Left lung (tissue), 10 donors: ENCODE measurements around the gene ALG14. TPM values are rescaled to one million over a fixed set of nuclear protein-coding genes. Genes with fewer than 3 reads are reported as not detected.

ENCODE experiments used
- ATAC-seq: fragments of 200-7000 bp; cut with Tn5 transposase; one replicate; pipeline ENCODE4 v1.9.1; 2020; ENCODE audit warnings: moderate library complexity
- DNase-seq, 4 donors: peaks; one replicate each; pipeline ENCODE4 v3.0.0-alpha.2; 2013 to 2020
- H3K27ac ChIP-seq, 2 donors: fragments of 200-600 bp; sonication (generic) in 1 of 2; one replicate each; pipeline versions ENCODE4 v1.5.0 to v1.8.0; 2020 to 2021
- H3K27me3 ChIP-seq, 2 donors: fragments of 200-600 bp; sonication (generic) in 1 of 2; one replicate each; pipeline versions ENCODE4 v1.5.0 to v1.8.0; 2020 to 2021
- H3K36me3 ChIP-seq, 2 donors: fragments of 200-600 bp; sonication (generic) in 1 of 2; one replicate each; pipeline versions ENCODE4 v1.5.0 to v1.8.0; 2020 to 2021
- H3K4me1 ChIP-seq, 2 donors: fragments of 200-600 bp; one replicate each; pipeline ENCODE4 v1.8.0; 2021
- H3K4me3 ChIP-seq, 2 donors: fragments of 200-600 bp; sonication (generic) in 1 of 2; one replicate each; pipeline versions ENCODE4 v1.5.0 to v1.8.0; 2020 to 2021; ENCODE audit warnings: mild to moderate bottlenecking in 1 of 2
- H3K9me3 ChIP-seq, 2 donors: fragments of 200-600 bp; sonication (generic) in 1 of 2; one replicate each; pipeline versions ENCODE4 v1.5.0 to v1.8.0; 2020 to 2021
- intact Hi-C, 2 donors: fragments of 100-400 bp; cut with DNase I; formaldehyde crosslinking; loops; one replicate each; pipeline versions ENCODE4 v1.11.2 to v1.14.2; 2022
- polyA plus RNA-seq, 6 donors: library from polyadenylated mRNA; unstranded; fragments of 120-200 nt; gene quantifications; one replicate each; pipeline ENCODE4 v1.2.1, GENCODE V29; 2013; ENCODE audit not compliant: insufficient read length in 6 of 6
- total RNA-seq, 2 donors: library from RNA; stranded (reverse); fragmentation: NEBNext Ultra II Directional; extraction: Animal tissue kit (Norgen Biotek cat#: 25700); gene quantifications; one replicate each; pipeline ENCODE4 v1.2.1, GENCODE V29; 2021
- TF ChIP-seq, protein P1 (sequence below), 2 donors: fragments of 200-600 bp; sonication (generic) in 1 of 2; IDR thresholded peaks; one replicate each; pipeline versions ENCODE4 v1.5.0 to v1.8.0; 2021; ENCODE audit warnings: antibody characterized with exemption in 2 of 2
- donor health status: DM: no; HTN: yes; CAD: no.
- donor health status: DM: no; HTN: no; CAD: no.

Gene ALG14
- total and polyA plus RNA-seq, 8 donors: 5.1 to 13.4 (median 10.1) TPM

DNA sequence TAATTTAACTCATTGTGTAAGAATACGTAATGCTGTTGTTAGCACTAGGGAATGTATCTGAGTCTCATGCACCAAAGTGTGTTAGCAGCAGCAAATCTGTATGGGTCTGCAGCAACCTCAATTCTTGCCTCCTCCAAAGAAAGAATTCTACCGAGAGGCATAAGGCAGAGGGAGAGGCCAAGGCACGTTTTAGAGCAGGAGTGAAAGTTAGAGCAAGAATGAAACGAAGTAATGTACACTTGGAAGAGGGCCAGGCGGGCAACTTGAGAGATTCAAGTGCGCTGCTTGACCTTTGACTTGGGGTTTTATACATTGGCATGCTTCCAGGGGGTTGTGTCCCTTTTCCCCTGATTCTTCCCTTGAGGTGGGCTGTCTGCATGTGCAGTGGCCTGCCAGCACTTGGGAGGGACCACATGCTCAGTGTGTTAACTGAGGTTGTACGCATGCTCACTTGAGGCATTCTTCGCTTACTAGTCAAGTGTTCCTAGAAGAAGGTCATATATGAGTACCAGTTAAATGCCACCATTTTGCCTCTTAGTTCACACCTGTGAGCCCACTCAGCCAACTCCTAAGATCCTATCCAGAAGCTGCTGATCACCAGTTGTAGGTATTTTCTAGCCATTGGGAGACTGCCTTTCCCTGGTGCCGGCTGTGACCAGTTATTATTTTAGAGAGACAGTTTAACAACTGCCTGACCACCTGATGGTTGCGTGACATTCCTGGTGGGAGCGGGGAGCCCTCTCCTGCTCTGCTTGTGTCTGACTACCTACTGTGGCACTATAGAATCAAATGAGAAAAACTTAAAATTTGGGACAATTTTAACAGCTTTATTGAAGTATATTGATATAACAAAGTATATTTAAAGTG lies 143.2 kb downstream of the ALG14 start:
- Histone ChIP-seq H3K27me3 (peaks cover 0 to 50% of the 10 kb centered on the region in 2 donors), H3K27ac (peak overlapping the region; percentile 96 to 99), H3K36me3 (peaks cover 0 to 5% of the 10 kb centered on the region in 2 donors), H3K4me3 (peak overlapping the region in 1 of 2 donors; percentile 70), H3K9me3 (no peaks in the 10 kb centered on the region), H3K4me1 (peaks cover 6 to 14% of the 10 kb centered on the region in 2 donors)
- TF ChIP-seq, protein P1, sequence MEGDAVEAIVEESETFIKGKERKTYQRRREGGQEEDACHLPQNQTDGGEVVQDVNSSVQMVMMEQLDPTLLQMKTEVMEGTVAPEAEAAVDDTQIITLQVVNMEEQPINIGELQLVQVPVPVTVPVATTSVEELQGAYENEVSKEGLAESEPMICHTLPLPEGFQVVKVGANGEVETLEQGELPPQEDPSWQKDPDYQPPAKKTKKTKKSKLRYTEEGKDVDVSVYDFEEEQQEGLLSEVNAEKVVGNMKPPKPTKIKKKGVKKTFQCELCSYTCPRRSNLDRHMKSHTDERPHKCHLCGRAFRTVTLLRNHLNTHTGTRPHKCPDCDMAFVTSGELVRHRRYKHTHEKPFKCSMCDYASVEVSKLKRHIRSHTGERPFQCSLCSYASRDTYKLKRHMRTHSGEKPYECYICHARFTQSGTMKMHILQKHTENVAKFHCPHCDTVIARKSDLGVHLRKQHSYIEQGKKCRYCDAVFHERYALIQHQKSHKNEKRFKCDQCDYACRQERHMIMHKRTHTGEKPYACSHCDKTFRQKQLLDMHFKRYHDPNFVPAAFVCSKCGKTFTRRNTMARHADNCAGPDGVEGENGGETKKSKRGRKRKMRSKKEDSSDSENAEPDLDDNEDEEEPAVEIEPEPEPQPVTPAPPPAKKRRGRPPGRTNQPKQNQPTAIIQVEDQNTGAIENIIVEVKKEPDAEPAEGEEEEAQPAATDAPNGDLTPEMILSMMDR (IDR thresholded peaks at IDR 0.05): no peak
- intact Hi-C loops: loop anchor here in 1 of 2 donors (5.0 kb wide), 1 partner anchor 72 kb away; no protein-coding TSS in a partner anchor
- DNase-seq: no peak
- ATAC-seq: no peak

DNA sequence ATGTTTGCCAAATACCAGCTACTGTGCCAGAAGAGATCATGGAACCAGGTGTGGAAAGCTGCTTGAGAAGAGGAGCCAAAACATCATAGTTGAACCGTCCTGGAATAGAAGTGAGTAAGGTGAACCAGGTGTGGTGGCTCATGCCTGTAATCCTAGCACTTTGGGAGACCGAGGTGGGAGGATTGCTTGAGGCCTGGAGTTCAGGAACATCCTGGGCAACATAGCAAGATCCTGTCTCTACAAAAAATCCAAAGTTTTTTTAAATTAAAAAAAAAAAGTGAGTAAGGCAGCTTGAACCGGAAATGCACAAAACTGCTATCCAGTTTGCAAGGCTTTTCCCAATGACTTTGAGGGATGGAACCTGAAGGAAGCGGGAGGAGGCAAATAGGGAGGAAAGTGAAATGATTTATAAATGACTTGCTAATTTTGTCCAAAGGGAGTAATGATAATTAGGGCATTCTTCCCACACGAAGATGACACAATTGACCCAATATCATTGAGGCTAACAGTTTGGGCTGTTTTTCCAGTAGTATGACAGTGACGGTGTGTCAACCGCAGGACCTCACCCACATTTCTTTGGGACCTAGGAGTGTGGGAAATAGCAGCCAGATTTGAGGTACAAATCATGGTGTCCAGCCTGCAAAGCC lies 144.3 kb downstream of the ALG14 start:
- peaks cover 17 to 25% of the 10 kb centered on the region in 2 donors for H3K4me1 ChIP-seq
- H3K4me3 ChIP-seq: peak overlapping the region in 1 of 2 donors; percentile 70
- H3K9me3 ChIP-seq: no peaks in the 10 kb centered on the region
- TF ChIP-seq, protein P1 (IDR thresholded peaks at IDR 0.05): no peak
- peaks cover 0 to 2% of the 10 kb centered on the region in 2 donors for H3K36me3 ChIP-seq
- peaks cover 0 to 60% of the 10 kb centered on the region in 2 donors for H3K27me3 ChIP-seq
- DNase-seq (no peak), ATAC-seq (no peak)
- intact Hi-C loops: loop anchor here in 1 of 2 donors (5.0 kb wide), 1 partner anchor 71 kb away; no protein-coding TSS in a partner anchor
- peak overlapping the region; percentile 96 to 99 for H3K27ac ChIP-seq

DNA sequence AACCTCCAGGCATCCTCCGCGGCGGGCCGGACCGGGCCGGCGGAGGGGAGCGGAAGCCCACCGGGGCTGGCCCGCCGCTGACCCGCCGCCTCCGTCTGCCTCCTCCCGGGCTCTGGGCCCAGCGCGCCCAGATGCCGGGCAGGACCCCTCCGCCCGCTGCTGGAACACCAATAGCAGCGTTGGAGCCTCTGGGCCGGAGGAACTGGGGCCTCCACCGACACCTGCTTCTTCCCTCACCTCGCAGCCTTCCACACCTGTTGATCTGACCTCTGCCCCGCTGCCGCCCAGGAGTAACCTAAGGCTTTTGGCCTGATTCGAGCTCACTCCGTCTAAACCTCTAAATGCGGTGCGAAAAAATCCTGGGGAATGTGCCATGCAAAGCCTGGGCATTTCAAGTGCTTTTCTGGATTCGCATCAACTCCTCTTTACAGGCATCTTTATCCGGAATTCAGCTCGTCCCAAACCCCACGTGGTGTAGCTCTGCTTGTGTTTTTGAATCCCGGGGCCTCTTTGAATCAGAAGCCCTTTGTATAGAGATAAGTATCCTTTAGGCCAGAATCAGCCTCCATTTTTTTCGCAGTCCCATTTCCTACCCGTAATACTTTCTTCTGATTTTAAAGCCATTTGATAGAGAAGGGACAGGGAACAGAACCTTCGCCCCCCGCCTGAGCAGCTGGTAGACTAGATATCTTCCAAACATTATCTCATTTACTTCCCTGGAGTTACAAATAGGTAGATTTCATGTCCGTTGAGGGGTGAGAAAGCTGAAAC lies 145.2 kb downstream of the ALG14 start:
- Histone ChIP-seq H3K4me1 (peaks cover 26 to 31% of the 10 kb centered on the region in 2 donors), H3K36me3 (no peaks in the 10 kb centered on the region), H3K27ac (peak overlapping the region; percentile 96 to 99), H3K4me3 (peak overlapping the region; percentile 49 to 70), H3K27me3 (peaks cover 0 to 60% of the 10 kb centered on the region in 2 donors), H3K9me3 (no peaks in the 10 kb centered on the region)
- TF ChIP-seq, protein P1 (IDR thresholded peaks at IDR 0.05): no peak
- intact Hi-C loops: loop anchor here in 1 of 2 donors (5.0 kb wide), 1 partner anchor 70 kb away; no protein-coding TSS in a partner anchor
- DNase-seq: peak in 2 of 4 donors; percentile 43 to 44
- ATAC-seq: no peak

DNA sequence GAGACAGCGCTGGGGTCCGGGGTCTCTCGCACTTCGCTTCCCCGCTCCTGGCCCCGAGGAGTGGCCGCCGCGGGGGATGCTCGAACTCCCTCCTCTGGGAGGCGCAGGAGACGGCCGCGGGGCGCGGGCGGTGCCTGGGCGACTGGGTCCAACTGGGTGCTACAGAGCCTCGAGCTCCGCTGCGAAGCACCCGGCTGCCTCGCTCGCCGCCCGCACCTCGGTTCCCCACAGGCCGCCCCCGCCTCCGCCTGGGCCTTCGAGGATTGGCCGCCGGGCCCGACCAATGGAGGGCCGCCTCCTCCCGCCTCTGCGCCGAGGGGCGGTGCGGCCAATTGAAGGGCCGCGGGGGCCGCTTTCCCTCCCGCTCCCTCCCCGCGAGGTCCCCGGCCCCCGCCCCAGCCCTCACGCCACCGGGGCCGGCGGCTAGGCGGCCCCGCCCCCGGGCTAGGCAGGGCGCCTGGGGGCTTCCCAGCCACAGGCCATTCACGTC lies 145.8 kb downstream of the ALG14 start, which contains the start of gene CNN3:
CNN3 (minus strand) TSS at position 196 of the 490 bp plus-strand sequence. CDS start 216 bp downstream, outside the sequence.
- peaks cover 0 to 60% of the 10 kb centered on the region in 2 donors for H3K27me3 ChIP-seq
- TF ChIP-seq, protein P1 (IDR thresholded peaks at IDR 0.05): no peak
- intact Hi-C loops: loop anchor here in 1 of 2 donors (5.0 kb wide), 1 partner anchor 70 kb away; no protein-coding TSS in a partner anchor
- peak within 1 kb of the TSS; percentile 96 to 99 for H3K27ac ChIP-seq
- no peaks in the 10 kb centered on the region for H3K36me3 ChIP-seq
- no peaks in the 10 kb centered on the region for H3K9me3 ChIP-seq
- DNase-seq: peak; percentile 90 to 96 (median 92)
- peak; percentile 87 for ATAC-seq
- H3K4me1 ChIP-seq: peaks cover 32 to 36% of the 10 kb centered on the region in 2 donors
- peak within 1 kb of the TSS; percentile 70 to 72 for H3K4me3 ChIP-seq
